ENCODE results near the gene THUMPD3.

THUMPD3 gene

GRCh38 chr3:9395570-9396300, 32.9 kb downstream of the THUMPD3 start:
- H3K36me3 ChIP-seq (replicated peaks; ENCODE audit: low read depth, low read length), result peaks cover 60% of the 10 kb centered on the region
- peak overlapping the region; percentile 85 for H3K4me2 ChIP-seq (ENCODE audit: low read length)
- TF ChIP-seq EZH2phosphoT487 (IDR thresholded peaks at IDR 0.05; ENCODE audit: low read depth) (no peak), CTCF (IDR thresholded peaks at IDR 0.05; ENCODE audit: low read depth, low read length) (no peak)
- peaks cover 92% of the 10 kb centered on the region for H3K79me2 ChIP-seq (ENCODE audit: low read length)
- peaks cover 34% of the 10 kb centered on the region for H3K4me1 ChIP-seq (ENCODE audit: low read length)
- peak overlapping the region; percentile 79 for H3K4me3 ChIP-seq (ENCODE audit: low read length)
- no peaks in the 10 kb centered on the region for H3K9me3 ChIP-seq (ENCODE audit: insufficient read depth, low read length)
- H4K20me1 ChIP-seq (ENCODE audit: insufficient read depth, low read length), result peaks cover 73% of the 10 kb centered on the region
- H3K27me3 ChIP-seq (ENCODE audit: low read depth, low read length), result no peaks in the 10 kb centered on the region
- peak overlapping the region; percentile 95 for H3K27ac ChIP-seq (ENCODE audit: low read length)
- H2AFZ ChIP-seq (ENCODE audit: low read depth, low read length), result no peak overlapping the region
- H3K9ac ChIP-seq (ENCODE audit: low read length), result peak overlapping the region; percentile 99

- Histone ChIP-seq H3K4me3 (ENCODE audit: low read length) (peak overlapping the region; percentile 79), H3K36me3 (replicated peaks; ENCODE audit: low read depth, low read length) (peaks cover 59% of the 10 kb centered on the region), H2AFZ (ENCODE audit: low read depth, low read length) (no peak overlapping the region), H3K4me2 (ENCODE audit: low read length) (peak overlapping the region; percentile 85), H3K79me2 (ENCODE audit: low read length) (peaks cover 92% of the 10 kb centered on the region), H3K9me3 (ENCODE audit: insufficient read depth, low read length) (no peaks in the 10 kb centered on the region), H3K4me1 (ENCODE audit: low read length) (peaks cover 39% of the 10 kb centered on the region), H3K27me3 (ENCODE audit: low read depth, low read length) (no peaks in the 10 kb centered on the region), H3K27ac (ENCODE audit: low read length) (peak overlapping the region; percentile 95), H3K9ac (ENCODE audit: low read length) (peak overlapping the region; percentile 99), H4K20me1 (ENCODE audit: insufficient read depth, low read length) (peaks cover 74% of the 10 kb centered on the region)
- TF ChIP-seq EZH2phosphoT487 (IDR thresholded peaks at IDR 0.05; ENCODE audit: low read depth) (no peak), CTCF (IDR thresholded peaks at IDR 0.05; ENCODE audit: low read depth, low read length) (no peak)
These were observed 33.4 kb downstream of the THUMPD3 start for GRCh38 chr3:9396301-9396631.

- Histone ChIP-seq H3K36me3 (replicated peaks; ENCODE audit: low read depth, low read length) (peaks cover 54% of the 10 kb centered on the region), H3K4me2 (ENCODE audit: low read length) (peak overlapping the region; percentile 85)
- TF ChIP-seq CTCF (IDR thresholded peaks at IDR 0.05; ENCODE audit: low read depth, low read length), result no peak
- no peak for TF ChIP-seq EZH2phosphoT487 (IDR thresholded peaks at IDR 0.05; ENCODE audit: low read depth)
These were observed 33.9 kb downstream of the THUMPD3 start for GRCh38 chr3:9396632-9397331.

GRCh38 chr3:9397332-9397905, 34.6 kb downstream of the THUMPD3 start, which contains the start of gene SETD5:
Gene SETD5, plus strand, starts transcription at chr3:9397615. Its CDS starts 31,324 bp downstream, at chr3:9428939.
- Histone ChIP-seq H3K4me1 (ENCODE audit: low read length) (peaks cover 51% of the 10 kb centered on the region), H3K9ac (ENCODE audit: low read length) (peak within 1 kb of the TSS; percentile 99), H3K9me3 (ENCODE audit: insufficient read depth, low read length) (no peaks in the 10 kb centered on the region), H3K4me2 (ENCODE audit: low read length) (peak within 1 kb of the TSS; percentile 85), H3K79me2 (ENCODE audit: low read length) (peaks cover 92% of the 10 kb centered on the region), H3K4me3 (ENCODE audit: low read length) (peak within 1 kb of the TSS; percentile 98), H2AFZ (ENCODE audit: low read depth, low read length) (no peak within 1 kb of the TSS), H3K36me3 (replicated peaks; ENCODE audit: low read depth, low read length) (peaks cover 48% of the 10 kb centered on the region), H3K27me3 (ENCODE audit: low read depth, low read length) (no peaks in the 10 kb centered on the region), H4K20me1 (ENCODE audit: insufficient read depth, low read length) (peaks cover 74% of the 10 kb centered on the region), H3K27ac (ENCODE audit: low read length) (peak within 1 kb of the TSS; percentile 96)
- TF ChIP-seq EZH2phosphoT487 (IDR thresholded peaks at IDR 0.05; ENCODE audit: low read depth), result no peak
- no peak for TF ChIP-seq CTCF (IDR thresholded peaks at IDR 0.05; ENCODE audit: low read depth, low read length)

More at GRCh38 chr3:9396632-9397331, 33.9 kb downstream of the THUMPD3 start:
- peak overlapping the region; percentile 99 for H3K9ac ChIP-seq (ENCODE audit: low read length)
- H3K4me1 ChIP-seq (ENCODE audit: low read length), result peaks cover 44% of the 10 kb centered on the region
- peak overlapping the region; percentile 95 for H3K27ac ChIP-seq (ENCODE audit: low read length)
- H3K9me3 ChIP-seq (ENCODE audit: insufficient read depth, low read length), result no peaks in the 10 kb centered on the region
- no peak overlapping the region for H2AFZ ChIP-seq (ENCODE audit: low read depth, low read length)
- peaks cover 92% of the 10 kb centered on the region for H3K79me2 ChIP-seq (ENCODE audit: low read length)
- no peaks in the 10 kb centered on the region for H3K27me3 ChIP-seq (ENCODE audit: low read depth, low read length)
- peaks cover 74% of the 10 kb centered on the region for H4K20me1 ChIP-seq (ENCODE audit: insufficient read depth, low read length)
- H3K4me3 ChIP-seq (ENCODE audit: low read length), result peak overlapping the region; percentile 79

Measured in OCI-LY3 (cell line).